NCI-H2196 treated with DMSO at 0.1 percent for 48 hours (cell line): Measurements from ENCODE around the gene COL17A1.
A peak's percentile ranks its signal among the peaks of the same experiment; 100 is the strongest.

Experiments used
- DNase-seq: peaks from one replicate; lab custom pipeline; 2025; ENCODE audit not compliant: unreplicated experiment; lab: John Stamatoyannopoulos, UW

Gene COL17A1

GRCh38 chr10:104098358-104098925, 12.8 kb upstream of the COL17A1 start:
- DNase-seq, result no peak

DNA sequence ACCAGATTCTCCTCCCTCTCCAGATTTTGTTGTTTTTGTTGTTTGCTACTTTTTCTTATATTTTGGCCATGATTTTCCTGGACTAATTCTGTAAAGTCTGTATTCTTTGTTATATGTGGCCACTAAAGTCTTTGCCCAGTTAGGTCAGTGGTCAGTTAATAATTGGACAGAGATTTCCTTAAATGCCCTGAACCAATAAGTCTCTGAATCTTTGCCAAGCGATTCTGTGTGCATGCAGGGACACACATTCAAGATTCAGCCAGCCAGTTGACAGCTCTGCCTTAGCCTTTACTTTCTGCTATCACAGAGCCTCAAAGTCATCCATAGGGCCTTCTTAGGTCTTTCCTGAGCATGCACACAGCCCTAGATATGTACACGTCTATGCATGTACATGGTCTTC, 11.0 kb upstream of the COL17A1 start:
- DNase-seq, result no peak

GRCh38 chr10:104092749-104093148, 7.1 kb upstream of the COL17A1 start:
- DNase-seq, result no peak

DNA sequence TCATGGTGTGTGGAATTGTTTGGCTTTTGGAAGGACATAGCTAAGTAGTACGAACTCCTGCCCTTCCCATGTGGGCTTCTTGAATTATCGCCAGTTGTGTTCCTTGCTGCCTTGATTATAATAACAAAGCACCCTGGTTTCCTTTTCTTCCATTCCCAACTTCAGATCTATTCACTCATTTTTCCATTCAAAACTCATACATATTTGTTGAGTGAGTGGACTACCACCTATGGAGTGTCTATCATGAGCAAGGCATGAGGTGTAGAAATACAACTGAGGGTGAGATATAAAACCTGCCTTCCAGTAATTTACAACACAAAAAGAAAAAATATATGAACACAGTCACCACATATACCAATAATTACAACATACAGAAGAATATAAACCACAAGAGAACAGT, 4.9 kb upstream of the COL17A1 start:
- DNase-seq, result no peak

- no peak for DNase-seq
Observed at GRCh38 chr10:104089621-104090020, 3.9 kb upstream of the COL17A1 start.

- no peak for DNase-seq
Observed at GRCh38 chr10:104088239-104088638, 2.6 kb upstream of the COL17A1 start.

DNA sequence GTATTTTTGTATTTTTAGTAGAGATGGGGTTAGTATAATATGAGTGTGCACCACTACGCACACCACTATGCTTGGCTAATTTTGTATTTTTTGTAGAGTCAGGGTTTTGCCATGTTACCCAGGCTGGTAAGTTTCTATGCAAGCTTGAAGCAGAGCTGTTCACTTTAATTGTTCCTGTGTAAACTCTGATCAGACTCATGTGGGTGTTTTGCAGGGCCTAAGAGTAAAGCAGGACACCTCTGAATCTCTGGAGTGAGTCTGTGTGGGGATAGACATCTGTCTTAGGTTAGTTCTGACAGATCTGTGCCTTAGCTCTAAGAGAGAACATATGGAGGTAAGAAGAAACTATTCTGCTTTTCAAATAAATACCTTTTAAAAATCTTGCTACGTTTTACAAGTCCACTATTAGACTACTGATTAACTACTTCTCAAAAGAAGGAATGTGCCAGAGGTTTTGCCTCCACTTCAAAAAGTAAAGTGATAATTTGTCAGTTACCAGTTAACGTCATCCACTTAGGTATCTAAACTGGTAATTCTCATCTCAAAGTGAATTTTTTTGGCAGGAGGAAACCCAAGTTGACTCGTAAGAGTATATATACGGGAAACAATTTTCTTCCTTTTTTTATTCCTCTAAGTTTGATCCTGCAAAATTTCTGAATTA, 1.1 kb downstream of the COL17A1 start:
- no peak for DNase-seq

DNA sequence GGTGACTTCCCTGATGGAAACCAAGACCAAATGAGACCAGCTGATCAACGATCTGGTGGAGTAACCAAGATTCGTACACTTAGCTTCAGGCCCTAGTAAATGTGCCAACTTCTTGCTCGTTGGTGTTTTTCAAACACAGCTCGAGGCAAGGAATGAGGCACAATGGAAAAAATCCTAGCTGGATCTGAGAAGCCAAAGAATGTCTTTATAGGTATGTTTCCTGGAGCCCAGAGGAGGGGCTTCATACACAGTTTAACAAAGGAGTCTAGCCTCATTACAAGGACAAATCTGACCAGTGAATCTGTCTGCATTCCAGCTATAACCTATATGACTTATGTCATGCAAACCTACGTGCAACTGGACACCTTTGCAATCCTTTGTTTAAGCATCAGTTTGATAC, 3.7 kb downstream of the COL17A1 start:
- no peak for DNase-seq

DNA sequence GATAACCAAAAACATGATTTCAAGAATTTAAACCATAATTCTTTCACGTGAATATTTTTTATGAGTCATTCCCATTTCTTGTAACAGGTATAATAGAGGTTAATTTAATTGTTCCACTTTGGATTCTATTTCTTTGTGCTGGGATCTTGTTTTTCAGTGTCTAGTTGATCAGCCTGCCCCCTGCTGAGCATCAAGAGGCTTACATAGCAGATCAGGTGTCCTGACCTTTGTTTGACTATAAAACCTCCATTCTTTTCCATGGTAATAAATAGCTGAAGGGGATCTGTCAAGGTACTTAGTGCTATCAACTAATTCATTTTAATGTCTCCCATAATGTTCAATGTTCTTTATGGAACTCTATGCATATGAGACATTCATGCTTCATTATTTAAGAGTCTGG, 4.9 kb downstream of the COL17A1 start:
- DNase-seq, result no peak

DNA sequence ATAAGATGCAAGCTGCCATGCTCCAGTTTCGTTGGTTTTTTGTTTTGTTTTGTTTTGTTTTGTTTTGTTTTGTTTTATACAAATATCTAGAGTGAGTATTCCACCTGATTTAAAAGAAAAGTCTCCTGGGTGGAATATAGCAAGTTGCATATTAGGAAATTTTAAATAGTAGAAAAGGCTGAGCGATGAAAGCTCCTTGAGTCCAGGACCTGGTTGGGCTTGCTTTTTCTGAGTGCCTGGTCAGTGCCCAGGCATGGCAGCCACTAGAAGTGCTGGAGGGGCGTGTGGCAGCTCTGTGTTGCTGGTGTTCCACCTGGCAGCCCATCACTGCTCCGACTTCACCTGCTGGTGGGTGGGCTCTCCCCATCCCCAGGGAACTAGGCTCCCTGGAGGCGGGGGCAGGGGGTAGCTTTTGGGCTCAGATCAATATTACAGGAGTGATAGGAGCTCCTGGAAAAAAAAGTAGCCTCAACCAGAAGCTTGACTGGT, 8.0 kb downstream of the COL17A1 start:
- DNase-seq, result no peak

- DNase-seq, result no peak
Observed at GRCh38 chr10:104077247-104077646, 8.4 kb downstream of the COL17A1 start.

GRCh38 chr10:104076743-104077160, 8.9 kb downstream of the COL17A1 start:
- peak; percentile 9 for DNase-seq

- DNase-seq, result no peak
Observed at GRCh38 chr10:104074505-104074904, 11.2 kb downstream of the COL17A1 start.

DNA sequence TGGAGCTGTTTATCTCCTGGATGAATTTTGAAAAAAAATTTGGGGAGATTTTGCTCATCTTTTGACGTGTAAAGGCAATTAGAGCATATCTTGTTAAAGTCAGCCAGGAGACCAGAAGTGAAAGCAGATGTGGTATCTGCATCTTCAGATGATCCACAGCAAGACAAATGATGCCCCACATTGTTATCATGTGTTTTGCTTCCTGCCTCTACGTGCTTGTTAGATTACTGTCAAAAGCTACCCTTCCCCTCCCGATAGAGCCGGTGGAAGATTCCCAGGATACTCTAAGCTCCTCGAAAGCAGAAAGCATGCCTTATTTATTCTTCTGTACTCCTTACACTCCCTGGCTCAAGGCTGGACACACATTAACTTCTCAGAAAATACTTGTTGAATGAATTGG, 12.9 kb downstream of the COL17A1 start:
- DNase-seq, result no peak

- DNase-seq, result no peak
Observed at GRCh38 chr10:104069613-104070012, 16.1 kb downstream of the COL17A1 start.

DNA sequence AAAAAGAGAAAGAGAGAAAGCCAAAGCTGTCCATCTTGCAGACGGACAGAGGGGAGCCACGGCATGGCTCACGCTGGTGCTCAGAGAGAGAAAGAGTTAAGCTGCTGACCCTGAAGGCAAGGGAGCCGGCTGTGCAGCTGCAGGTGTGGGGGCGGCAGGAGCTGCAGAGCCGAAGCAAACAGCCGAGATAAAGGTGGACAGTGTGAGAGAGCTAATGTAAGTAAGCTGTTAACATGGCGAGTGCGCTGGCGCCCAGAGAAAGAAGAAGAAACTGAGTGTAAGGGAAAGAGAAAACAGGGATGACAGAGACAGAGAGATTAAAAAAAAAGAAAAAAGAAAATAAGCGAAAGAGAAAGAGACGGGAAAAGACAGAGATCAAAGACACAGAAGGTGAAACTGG, 18.2 kb downstream of the COL17A1 start:
- no peak for DNase-seq

DNA sequence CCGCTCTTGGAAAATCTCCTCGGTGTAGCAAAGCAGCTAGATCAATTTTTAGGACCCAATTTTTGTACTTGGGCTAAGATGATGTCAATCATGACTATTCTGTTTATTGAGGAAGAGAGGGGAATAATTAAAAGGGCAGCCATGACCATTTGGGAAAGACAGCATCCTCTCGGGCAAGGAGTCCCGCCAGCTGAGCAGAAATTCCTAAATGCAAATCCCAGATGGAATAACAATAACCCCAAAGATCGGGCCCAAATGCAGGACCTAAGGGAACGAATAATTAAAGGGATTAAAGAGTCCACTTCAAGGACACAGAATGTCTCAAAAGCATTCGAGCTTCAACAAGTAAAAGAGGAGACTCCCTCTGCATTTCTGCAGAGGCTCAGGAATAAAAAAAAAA, 18.7 kb downstream of the COL17A1 start:
- no peak for DNase-seq

DNA sequence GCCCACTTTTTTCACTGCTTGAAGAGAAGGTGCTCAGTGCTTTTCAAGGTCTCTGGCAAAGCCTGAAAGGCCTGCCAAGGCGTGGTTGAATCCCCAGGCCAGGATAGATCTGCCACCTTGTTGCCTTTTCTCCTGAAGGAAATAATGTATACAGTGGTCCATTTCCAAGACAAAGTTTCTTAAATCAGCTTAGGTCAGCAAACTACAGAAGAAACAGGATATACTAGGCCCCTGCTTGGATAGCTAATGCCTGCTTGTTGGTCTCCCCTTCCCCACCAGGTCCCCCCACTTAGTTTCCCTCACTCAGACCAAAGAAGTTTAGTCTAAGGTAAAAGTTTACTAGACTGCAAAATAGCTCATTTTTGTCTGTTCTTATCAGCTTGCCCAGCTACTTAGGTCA, 19.9 kb downstream of the COL17A1 start:
- no peak for DNase-seq

GRCh38 chr10:104061196-104061595, 24.5 kb downstream of the COL17A1 start:
- DNase-seq, result no peak

GRCh38 chr10:104059364-104059763, 26.3 kb downstream of the COL17A1 start:
- no peak for DNase-seq

GRCh38 chr10:104057717-104058116, 28.0 kb downstream of the COL17A1 start:
- DNase-seq, result no peak

GRCh38 chr10:104056619-104057273, 28.9 kb downstream of the COL17A1 start:
- no peak for DNase-seq
